Thoracic aorta (tissue), 2 donors: ENCODE measurements around the gene SPINT1. TPM values are rescaled to one million over a fixed set of nuclear protein-coding genes. Genes with fewer than 3 reads are reported as not detected.

Experiments
- ATAC-seq: fragments of 150-250 bp; one replicate; pipeline ENCODE4 v1.8.0; 2017; ENCODE audit warnings: low read depth; ENCODE audit not compliant: insufficient number of reproducible peaks, low FRiP score
- DNase-seq: peaks from one replicate; pipeline ENCODE4 v3.0.0-alpha.2; 2020; ENCODE audit warnings: low spot score
- H3K27ac ChIP-seq, 2 donors: fragments of 200-600 bp; sonication (generic); 1 replicate in 1 of 2; 2 replicates in 1 of 2; pipeline ENCODE4 v1.5.1; 2016; ENCODE audit warnings: mild to moderate bottlenecking in 2 of 2, moderate library complexity in 2 of 2
- H3K27me3 ChIP-seq: fragments of 200-600 bp; sonication (generic); replicated peaks from 2 replicates; pipeline ENCODE4 v1.6.0; 2016; ENCODE audit warnings: mild to moderate bottlenecking; ENCODE audit not compliant: insufficient read depth
- H3K36me3 ChIP-seq: fragments of 200-600 bp; sonication (generic); one replicate; pipeline ENCODE4 v1.5.1; 2016
- H3K4me1 ChIP-seq, 2 donors: fragments of 200-600 bp; sonication (generic); 1 replicate in 1 of 2; 2 replicates in 1 of 2; pipeline versions ENCODE4 v1.5.1 to v1.6.0; 2016; ENCODE audit warnings: low read depth in 2 of 2, mild to moderate bottlenecking in 1 of 2; ENCODE audit not compliant: control insufficient read depth in 1 of 2
- H3K4me3 ChIP-seq: fragments of 200-600 bp; sonication (generic); 2 replicates; pipeline ENCODE4 v1.5.1; 2016; ENCODE audit warnings: mild to moderate bottlenecking
- H3K9me3 ChIP-seq: fragments of 200-600 bp; sonication (generic); 2 replicates; pipeline ENCODE4 v1.5.1; 2016
- CTCF ChIP-seq: fragments of 200-600 bp; sonication (generic); IDR thresholded peaks from one replicate; pipeline ENCODE4 v1.5.1; 2019; ENCODE audit warnings: antibody characterized with exemption
- total RNA-seq, 2 donors: library from RNA; depleted of rRNA; stranded (reverse); fragments of >200 nt; gene quantifications; one replicate each; pipeline versions ENCODE4 v1.1.0 to v1.2.3, GENCODE V29; 2016

The SPINT1 gene
- total RNA-seq, 2 donors from 2014 or later: 4.6 to 4.8 TPM

GRCh38 chr15:40843261-40843884, 475 bp upstream of the SPINT1 start:
- Histone ChIP-seq H3K4me3 (peak overlapping the region; percentile 71), H3K27ac (no peak overlapping the region), H3K36me3 (no peaks in the 10 kb centered on the region), H3K27me3 (peaks cover 5% of the 10 kb centered on the region), H3K4me1 (peaks cover 14 to 23% of the 10 kb centered on the region in 2 donors), H3K9me3 (no peaks in the 10 kb centered on the region)
- DNase-seq: no peak
- ATAC-seq: no peak
- TF ChIP-seq CTCF: no peak

GRCh38 chr15:40844696-40845030, 815 bp downstream of the SPINT1 start:
- Histone ChIP-seq H3K4me1 (peaks cover 14 to 23% of the 10 kb centered on the region in 2 donors), H3K36me3 (no peaks in the 10 kb centered on the region), H3K27ac (no peak overlapping the region), H3K27me3 (peaks cover 5% of the 10 kb centered on the region), H3K4me3 (peak overlapping the region; percentile 71), H3K9me3 (no peaks in the 10 kb centered on the region)
- no peak for TF ChIP-seq CTCF
- DNase-seq (no peak), ATAC-seq (no peak)

- DNase-seq (no peak), ATAC-seq (no peak)
- Histone ChIP-seq H3K4me3 (peak overlapping the region; percentile 71), H3K27ac (no peak overlapping the region), H3K27me3 (peaks cover 5% of the 10 kb centered on the region), H3K36me3 (no peaks in the 10 kb centered on the region), H3K4me1 (peaks cover 14 to 23% of the 10 kb centered on the region in 2 donors), H3K9me3 (no peaks in the 10 kb centered on the region)
- no peak for TF ChIP-seq CTCF
Observed at GRCh38 chr15:40845036-40845435, 1.2 kb downstream of the SPINT1 start.

- Histone ChIP-seq H3K4me3 (no peak overlapping the region), H3K4me1 (peaks cover 14 to 23% of the 10 kb centered on the region in 2 donors), H3K36me3 (no peaks in the 10 kb centered on the region), H3K27ac (no peak overlapping the region), H3K9me3 (no peaks in the 10 kb centered on the region), H3K27me3 (peaks cover 5% of the 10 kb centered on the region)
- ATAC-seq (no peak), DNase-seq (no peak)
- no peak for TF ChIP-seq CTCF
Observed at GRCh38 chr15:40845511-40846284, 1.9 kb downstream of the SPINT1 start.

GRCh38 chr15:40846841-40847222, 3.0 kb downstream of the SPINT1 start:
- H3K27ac ChIP-seq: no peak overlapping the region
- H3K36me3 ChIP-seq: no peaks in the 10 kb centered on the region
- TF ChIP-seq CTCF: no peak
- ATAC-seq (no peak), DNase-seq (no peak)
- peaks cover 5% of the 10 kb centered on the region for H3K27me3 ChIP-seq
- H3K9me3 ChIP-seq: no peaks in the 10 kb centered on the region
- H3K4me1 ChIP-seq: peaks cover 14 to 23% of the 10 kb centered on the region in 2 donors
- no peak overlapping the region for H3K4me3 ChIP-seq
